ENCODE measurements around the gene AP5Z1. TPM values are rescaled to one million over a fixed set of nuclear protein-coding genes. Genes with fewer than 3 reads are reported as not detected.

The AP5Z1 gene
- total RNA-seq, 1 experiment from 2014 or later, result 44.0 TPM

DNA sequence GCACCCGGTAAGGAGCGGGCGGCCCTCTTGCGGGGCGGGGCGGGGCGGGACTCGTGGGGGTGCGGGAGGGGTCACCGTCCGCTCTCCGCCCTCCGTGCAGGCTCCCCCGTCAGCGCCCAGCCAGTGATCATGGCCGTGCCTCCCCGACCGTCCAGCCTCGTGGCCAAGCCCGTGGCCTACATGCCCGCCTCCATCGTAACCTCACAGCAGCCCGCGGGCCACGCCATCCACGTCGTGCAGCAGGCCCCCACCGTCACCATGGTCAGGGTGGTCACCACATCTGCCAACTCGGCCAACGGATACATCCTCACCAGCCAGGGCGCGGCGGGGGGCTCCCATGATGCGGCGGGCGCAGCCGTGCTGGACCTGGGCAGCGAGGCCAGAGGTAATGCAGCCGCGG, 16.2 kb upstream of the AP5Z1 start:
- H3K9me3 ChIP-seq (ENCODE audit: insufficient read depth, low read depth), result no peaks in the 10 kb centered on the region
- no peak for TF ChIP-seq EZH2 (IDR thresholded peaks at IDR 0.05; ENCODE audit: low read depth)
- TF ChIP-seq, protein P1, sequence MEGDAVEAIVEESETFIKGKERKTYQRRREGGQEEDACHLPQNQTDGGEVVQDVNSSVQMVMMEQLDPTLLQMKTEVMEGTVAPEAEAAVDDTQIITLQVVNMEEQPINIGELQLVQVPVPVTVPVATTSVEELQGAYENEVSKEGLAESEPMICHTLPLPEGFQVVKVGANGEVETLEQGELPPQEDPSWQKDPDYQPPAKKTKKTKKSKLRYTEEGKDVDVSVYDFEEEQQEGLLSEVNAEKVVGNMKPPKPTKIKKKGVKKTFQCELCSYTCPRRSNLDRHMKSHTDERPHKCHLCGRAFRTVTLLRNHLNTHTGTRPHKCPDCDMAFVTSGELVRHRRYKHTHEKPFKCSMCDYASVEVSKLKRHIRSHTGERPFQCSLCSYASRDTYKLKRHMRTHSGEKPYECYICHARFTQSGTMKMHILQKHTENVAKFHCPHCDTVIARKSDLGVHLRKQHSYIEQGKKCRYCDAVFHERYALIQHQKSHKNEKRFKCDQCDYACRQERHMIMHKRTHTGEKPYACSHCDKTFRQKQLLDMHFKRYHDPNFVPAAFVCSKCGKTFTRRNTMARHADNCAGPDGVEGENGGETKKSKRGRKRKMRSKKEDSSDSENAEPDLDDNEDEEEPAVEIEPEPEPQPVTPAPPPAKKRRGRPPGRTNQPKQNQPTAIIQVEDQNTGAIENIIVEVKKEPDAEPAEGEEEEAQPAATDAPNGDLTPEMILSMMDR (conservative IDR thresholded peaks at IDR 0.05), result no peak
- CTCF ChIA-PET, result interaction anchor here (0.9 kb wide), 1 partner anchor 13 kb away, joined by 5 read pairs; no protein-coding TSS in a partner anchor
- no peak overlapping the region for H2AFZ ChIP-seq
- no peaks in the 10 kb centered on the region for H3K9me2 ChIP-seq (ENCODE audit: insufficient read depth)
- no peak overlapping the region for H3K27ac ChIP-seq
- peaks cover 26% of the 10 kb centered on the region for H3K36me3 ChIP-seq (ENCODE audit: low read depth)
- H3K79me2 ChIP-seq (ENCODE audit: low read depth), result no peaks in the 10 kb centered on the region; the same call in 1 of the 2 replicates
- no peaks in the 10 kb centered on the region for H3K4me1 ChIP-seq (replicated peaks; ENCODE audit: insufficient read depth)
- no peak overlapping the region for H3K4me2 ChIP-seq
- intact Hi-C loops (cut with micrococcal nuclease; ENCODE audit: unreplicated experiment), result no loop called here
- POLR2A ChIA-PET (ENCODE audit: unreplicated experiment), result no interaction called here
- H3F3A ChIP-seq (ENCODE audit: insufficient read depth, low read depth), result no peaks in the 10 kb centered on the region
- BruUV-seq (replicated peaks), result no TSS peak
- no peaks in the 10 kb centered on the region for H3K27me3 ChIP-seq (ENCODE audit: insufficient read depth, low read depth)
- no peak overlapping the region for H3K4me3 ChIP-seq
- no peak for DNase-seq
- peaks cover 10% of the 10 kb centered on the region for H4K20me1 ChIP-seq (ENCODE audit: insufficient read depth)

DNA sequence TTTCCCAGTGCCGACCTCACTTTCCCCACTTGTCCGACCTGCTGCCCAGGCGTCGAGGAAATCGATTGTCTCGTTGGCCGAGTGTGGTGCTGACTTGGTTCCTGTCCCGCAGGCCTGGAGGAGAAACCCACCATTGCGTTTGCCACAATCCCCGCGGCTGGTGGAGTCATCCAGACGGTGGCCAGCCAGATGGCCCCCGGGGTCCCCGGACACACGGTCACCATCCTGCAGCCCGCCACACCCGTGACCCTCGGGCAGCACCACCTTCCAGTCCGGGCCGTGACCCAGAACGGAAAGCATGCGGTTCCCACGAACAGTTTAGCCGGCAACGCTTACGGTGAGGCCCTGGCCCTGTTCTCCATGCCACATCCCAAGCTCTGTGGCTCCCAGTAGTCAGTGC, 14.5 kb upstream of the AP5Z1 start:
- Histone ChIP-seq H4K20me1 (ENCODE audit: insufficient read depth) (peaks cover 8% of the 10 kb centered on the region; the same call in 1 of the 2 replicates), H3K9me3 (ENCODE audit: insufficient read depth, low read depth) (no peaks in the 10 kb centered on the region), H3F3A (ENCODE audit: insufficient read depth, low read depth) (no peaks in the 10 kb centered on the region), H3K4me3 (no peak overlapping the region), H3K27me3 (ENCODE audit: insufficient read depth, low read depth) (no peaks in the 10 kb centered on the region), H3K4me1 (replicated peaks; ENCODE audit: insufficient read depth) (no peaks in the 10 kb centered on the region), H3K27ac (no peak overlapping the region), H2AFZ (no peak overlapping the region), H3K79me2 (ENCODE audit: low read depth) (no peaks in the 10 kb centered on the region), H3K36me3 (ENCODE audit: low read depth) (peaks cover 10% of the 10 kb centered on the region), H3K4me2 (no peak overlapping the region), H3K9me2 (ENCODE audit: insufficient read depth) (no peaks in the 10 kb centered on the region)
- ChIA-PET CTCF (no interaction called here), POLR2A (ENCODE audit: unreplicated experiment) (no interaction called here)
- no peak for TF ChIP-seq EZH2 (IDR thresholded peaks at IDR 0.05; ENCODE audit: low read depth)
- TF ChIP-seq, protein P1 (conservative IDR thresholded peaks at IDR 0.05), result no peak
- no peak for DNase-seq
- BruUV-seq (replicated peaks), result no TSS peak
- intact Hi-C loops (cut with micrococcal nuclease; ENCODE audit: unreplicated experiment), result no loop called here

DNA sequence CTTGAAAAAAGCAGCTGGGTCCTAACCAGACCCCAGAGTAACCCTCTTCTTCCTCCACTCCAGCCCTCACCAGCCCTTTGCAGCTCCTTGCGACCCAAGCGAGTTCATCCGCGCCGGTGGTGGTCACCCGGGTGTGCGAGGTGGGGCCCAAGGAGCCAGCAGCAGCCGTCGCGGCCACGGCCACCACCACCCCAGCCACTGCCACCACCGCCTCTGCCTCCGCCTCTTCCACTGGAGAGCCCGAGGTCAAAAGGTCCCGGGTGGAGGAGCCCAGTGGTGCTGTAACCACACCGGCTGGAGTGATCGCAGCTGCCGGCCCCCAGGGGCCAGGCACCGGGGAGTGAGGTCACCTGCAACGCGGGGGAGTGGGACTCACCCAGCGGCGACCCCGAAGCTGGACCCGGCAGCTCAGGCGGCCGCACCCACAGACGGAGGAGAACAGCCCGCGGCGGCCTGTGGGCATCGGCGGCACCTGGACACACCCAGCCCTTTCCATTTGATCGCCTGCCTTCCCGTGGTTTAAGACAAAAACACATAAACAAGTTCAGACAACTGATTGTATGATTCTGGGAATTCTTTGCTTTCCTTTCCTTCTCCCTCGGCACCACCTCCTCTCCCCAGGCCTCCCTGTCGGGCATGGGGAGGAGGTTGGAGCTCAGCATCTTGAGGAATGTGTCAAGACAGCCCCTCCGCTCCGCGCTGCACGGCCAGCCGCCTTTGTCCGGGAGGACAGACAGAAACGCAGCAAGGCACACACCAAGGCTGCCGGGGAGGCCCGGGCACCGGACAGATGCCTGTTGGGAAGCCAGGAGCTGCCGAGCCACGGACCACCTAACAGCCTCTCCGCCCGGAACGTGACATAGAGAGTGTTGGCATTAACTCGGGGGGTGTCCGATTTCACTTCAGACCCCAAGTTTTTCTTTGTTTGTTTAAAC, 13.0 kb upstream of the AP5Z1 start:
- CTCF ChIA-PET, result no interaction called here

More for the DNA sequence above, 13.0 kb upstream of the AP5Z1 start:
- Histone ChIP-seq H3K9me2 (ENCODE audit: insufficient read depth) (no peaks in the 10 kb centered on the region), H3K27me3 (ENCODE audit: insufficient read depth, low read depth) (no peaks in the 10 kb centered on the region), H3K79me2 (ENCODE audit: low read depth) (no peaks in the 10 kb centered on the region), H3K4me2 (no peak overlapping the region), H3K9me3 (ENCODE audit: insufficient read depth, low read depth) (no peaks in the 10 kb centered on the region), H3K36me3 (ENCODE audit: low read depth) (no peaks in the 10 kb centered on the region; the same call in none of the 2 replicates), H3K4me3 (no peak overlapping the region), H3K27ac (no peak overlapping the region), H2AFZ (no peak overlapping the region), H3K4me1 (replicated peaks; ENCODE audit: insufficient read depth) (no peaks in the 10 kb centered on the region), H4K20me1 (ENCODE audit: insufficient read depth) (peaks cover 8% of the 10 kb centered on the region; the same call in 1 of the 2 replicates), H3F3A (ENCODE audit: insufficient read depth, low read depth) (no peaks in the 10 kb centered on the region)
- POLR2A ChIA-PET (ENCODE audit: unreplicated experiment), result interaction anchor here (0.6 kb wide), 1 partner anchor 135 kb away, joined by 3 read pairs; no protein-coding TSS in a partner anchor
- intact Hi-C loops (cut with micrococcal nuclease; ENCODE audit: unreplicated experiment), result no loop called here
- DNase-seq, result no peak
- no peak for TF ChIP-seq EZH2 (IDR thresholded peaks at IDR 0.05; ENCODE audit: low read depth)
- TF ChIP-seq, protein P1 (conservative IDR thresholded peaks at IDR 0.05), result no peak
- no TSS peak for BruUV-seq (replicated peaks)

All from PC-9 (cell line).